GM18505 (cell line): ENCODE data around the gene KCTD16.

Source experiments
- ATAC-seq: cut with Tn5 transposase; IDR thresholded peaks from one replicate; pipeline ENCODE4 v1.9.1; 2021; ENCODE audit not compliant: unreplicated experiment
- POLR2A ChIP-seq: IDR thresholded peaks from 4 replicates; pipeline ENCODE4 v1.6.1; 2011; ENCODE audit warnings: borderline replicate concordance; ENCODE audit not compliant: insufficient read depth, insufficient read length; ENCODE audit errors: extremely low read depth

The KCTD16 gene

GRCh38 chr5:144448457-144448856 lies 277.8 kb downstream of the KCTD16 start:
- ATAC-seq, result no peak
- TF ChIP-seq POLR2A, result no peak

GRCh38 chr5:144451187-144451973 lies 280.7 kb downstream of the KCTD16 start:
- TF ChIP-seq POLR2A, result no peak
- ATAC-seq, result no peak

DNA sequence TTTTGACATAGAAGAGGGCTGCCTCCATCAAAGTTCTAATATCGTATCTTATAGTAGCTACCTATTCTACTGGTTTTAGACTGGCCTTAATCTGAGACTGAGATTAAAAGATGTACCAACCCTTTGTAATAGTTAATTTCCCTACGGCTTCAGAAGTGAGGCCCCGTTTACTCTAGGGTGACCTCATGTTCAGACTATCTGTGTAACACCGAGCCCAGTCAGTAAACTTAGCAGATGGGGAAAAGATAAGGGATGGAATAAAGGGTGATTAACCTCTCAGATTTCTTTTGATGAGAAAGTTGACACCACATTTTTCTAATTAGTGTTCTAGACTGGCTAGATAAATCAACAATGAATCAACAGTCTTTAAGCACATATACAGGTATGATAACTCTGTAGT lies 283.1 kb downstream of the KCTD16 start:
- ATAC-seq, result no peak

DNA sequence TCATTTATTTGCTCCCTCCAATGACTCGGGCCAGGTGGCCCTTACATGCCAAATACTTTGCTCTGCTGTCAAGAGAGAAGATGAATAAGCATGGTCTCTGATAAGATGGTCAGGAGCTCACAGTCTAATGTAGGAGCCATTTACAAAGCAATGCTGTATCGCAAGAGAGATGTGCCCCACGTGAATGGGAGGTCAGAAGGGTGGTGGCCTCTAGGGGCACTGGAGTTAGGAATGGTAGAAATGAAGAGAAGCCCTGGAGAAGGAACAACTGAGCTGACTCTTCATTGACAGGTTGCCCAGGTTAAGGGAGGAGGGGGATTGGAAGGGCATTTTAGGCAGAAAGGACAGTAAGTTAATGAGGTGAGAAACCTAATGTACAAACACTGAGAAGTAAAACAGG lies 286.5 kb downstream of the KCTD16 start:
- no peak for TF ChIP-seq POLR2A
- ATAC-seq, result no peak

More for the DNA sequence above, 283.1 kb downstream of the KCTD16 start:
- no peak for TF ChIP-seq POLR2A

GRCh38 chr5:144458216-144458615 lies 287.5 kb downstream of the KCTD16 start:
- no peak for ATAC-seq
- no peak for TF ChIP-seq POLR2A

DNA sequence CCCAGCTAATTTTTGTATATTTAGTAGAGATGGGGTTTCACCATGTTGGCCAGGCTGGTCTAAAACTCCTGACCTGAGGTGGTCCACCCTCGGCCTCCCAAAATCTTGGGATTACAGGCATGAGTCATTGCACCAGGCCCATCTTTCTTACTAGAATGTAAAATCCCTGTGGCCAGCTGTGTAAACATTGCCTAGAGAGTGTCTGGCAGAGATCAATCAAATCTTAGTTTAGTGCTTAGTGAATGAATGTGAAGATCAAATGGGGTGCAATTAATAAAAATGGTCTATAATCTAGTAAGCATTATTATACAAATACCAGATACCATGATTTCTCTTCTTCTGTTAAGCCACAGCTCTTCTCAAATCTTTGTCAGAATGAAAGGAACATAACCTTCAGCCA lies 289.9 kb downstream of the KCTD16 start:
- no peak for TF ChIP-seq POLR2A
- ATAC-seq, result no peak

DNA sequence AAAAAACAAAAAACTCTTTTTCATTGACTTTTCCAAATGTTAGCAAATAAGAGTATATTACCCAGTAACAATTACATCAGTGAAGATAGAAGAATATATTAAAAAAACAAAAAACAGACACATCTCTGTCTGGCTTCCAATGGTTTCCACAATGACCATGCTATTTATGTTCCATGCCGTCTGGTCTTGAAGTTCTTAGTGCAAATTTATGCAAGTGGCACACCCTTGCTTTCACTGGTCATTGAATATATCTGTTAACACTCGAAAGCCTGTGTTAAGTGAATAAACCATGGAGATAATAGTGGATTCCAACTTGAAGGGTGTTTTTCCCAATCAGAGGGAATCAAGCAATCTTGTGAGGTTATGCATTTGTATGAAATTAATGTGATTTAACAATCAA lies 291.9 kb downstream of the KCTD16 start:
- no peak for TF ChIP-seq POLR2A
- ATAC-seq, result no peak

GRCh38 chr5:144463481-144464223 lies 293.0 kb downstream of the KCTD16 start:
- TF ChIP-seq POLR2A, result no peak

DNA sequence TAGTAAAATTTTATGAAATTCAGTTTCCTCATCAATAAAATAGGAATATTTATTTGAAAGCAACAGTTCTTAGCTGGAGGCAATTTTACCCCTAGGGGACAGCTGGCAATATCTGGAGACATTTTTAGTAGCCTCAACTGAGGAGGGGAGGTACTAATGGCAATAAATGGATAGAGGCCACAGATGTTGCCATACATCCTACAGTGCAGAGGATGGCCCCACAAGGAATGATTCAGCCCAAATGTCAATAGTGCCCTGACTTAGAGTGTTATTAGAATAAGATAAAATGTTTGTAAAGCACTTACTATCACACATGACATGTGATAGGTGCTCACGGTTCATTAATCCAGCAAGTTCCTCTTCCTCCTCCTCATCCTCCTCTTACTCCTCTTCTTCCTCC lies 293.6 kb downstream of the KCTD16 start:
- no peak for ATAC-seq
- no peak for TF ChIP-seq POLR2A

More at GRCh38 chr5:144463481-144464223, 293.0 kb downstream of the KCTD16 start:
- ATAC-seq, result no peak

GRCh38 chr5:144465441-144465840 lies 294.8 kb downstream of the KCTD16 start:
- ATAC-seq, result no peak
- no peak for TF ChIP-seq POLR2A

- no peak for TF ChIP-seq POLR2A
- ATAC-seq, result no peak
Measured at GRCh38 chr5:144467792-144468191, 297.1 kb downstream of the KCTD16 start.

DNA sequence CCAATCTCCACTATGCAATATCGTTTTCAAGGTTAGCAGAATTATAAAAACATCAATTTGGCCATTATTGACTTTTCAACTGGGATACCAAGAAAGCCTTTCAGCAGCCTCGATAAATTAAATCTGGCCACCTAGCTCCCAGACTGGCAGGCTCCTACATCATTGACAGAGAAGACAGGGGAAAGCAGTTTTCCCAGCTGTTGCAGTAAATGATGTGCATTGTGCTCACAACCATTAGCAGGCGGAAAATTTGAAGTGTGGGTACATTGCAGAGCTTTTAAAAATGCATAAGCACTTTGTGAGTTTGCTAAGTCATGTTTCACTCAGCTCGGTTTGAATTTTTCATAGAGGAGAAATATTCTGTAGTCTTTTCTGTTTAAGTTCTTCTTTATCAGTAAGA lies 297.9 kb downstream of the KCTD16 start:
- no peak for ATAC-seq
- TF ChIP-seq POLR2A, result no peak

DNA sequence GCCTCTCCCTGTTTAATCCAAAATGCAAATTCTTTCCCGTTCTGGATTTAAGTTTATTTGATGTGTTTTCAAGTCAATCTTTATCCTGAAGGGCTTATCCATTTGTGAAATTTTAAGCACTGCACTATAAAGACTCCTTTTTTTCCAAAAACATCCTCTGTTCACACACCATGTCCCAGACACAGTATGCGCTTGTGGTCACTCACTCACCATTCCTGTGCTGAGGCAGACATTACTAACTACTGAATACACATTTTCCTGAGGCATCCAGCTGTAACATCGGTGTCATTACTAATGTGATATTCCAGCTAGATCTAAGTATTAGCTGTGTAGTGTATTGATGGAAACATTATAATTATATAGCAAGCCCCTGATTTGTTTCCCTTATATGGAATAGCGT lies 298.4 kb downstream of the KCTD16 start:
- no peak for ATAC-seq
- no peak for TF ChIP-seq POLR2A

- ATAC-seq, result no peak
- TF ChIP-seq POLR2A, result no peak
Measured at GRCh38 chr5:144472221-144472620, 301.5 kb downstream of the KCTD16 start.

- no peak for TF ChIP-seq POLR2A
- no peak for ATAC-seq
Measured at GRCh38 chr5:144473650-144474049, 303.0 kb downstream of the KCTD16 start.

GRCh38 chr5:144478565-144478964 lies 307.9 kb downstream of the KCTD16 start:
- no peak for ATAC-seq
- no peak for TF ChIP-seq POLR2A
